ENCODE data around the gene USP6NL. TPM values are rescaled to one million over a fixed set of nuclear protein-coding genes. Genes with fewer than 3 reads are reported as not detected.

USP6NL gene
- total RNA-seq, 1 experiment from 2014 or later: 24.6 TPM

- Histone ChIP-seq H3K79me2 (ENCODE audit: insufficient read depth, low read length) (0 out of 2 replicates have a peak, but pooled peaks cover 6% of the 10 kb centered on the region), H3K36me3 (ENCODE audit: control insufficient read depth in 1 of 2, insufficient read depth in 2 of 2, low read length in 2 of 2) (peaks cover 7 to 8% of the 10 kb centered on the region in 2 experiments; a peak in 3 of 4 replicates), H3K27ac (ENCODE audit: low read depth, low read length) (no peak overlapping the region), H3K4me3 (replicated peaks in 1 of 2; ENCODE audit: low read depth in 1 of 2, low read length in 2 of 2) (no peak overlapping the region), H3K4me2 (ENCODE audit: low read length) (no peak overlapping the region), H4K20me1 (ENCODE audit: insufficient read depth) (no peaks in the 10 kb centered on the region), H2AFZ (ENCODE audit: low read depth, low read length, poor library complexity, severe bottlenecking) (no peak overlapping the region), H3K27me3 (ENCODE audit: insufficient read depth, low read length) (no peaks in the 10 kb centered on the region), H3K9me2 (ENCODE audit: insufficient read depth) (no peaks in the 10 kb centered on the region), H3K9me3 (ENCODE audit: control insufficient read depth in 1 of 2, insufficient read depth in 1 of 2, low read depth in 1 of 2, low read length in 2 of 2) (no peaks in the 10 kb centered on the region), H3K9ac (ENCODE audit: low read length) (no peak overlapping the region), H3K4me1 (ENCODE audit: control insufficient read depth in 1 of 2, insufficient read depth in 2 of 2, low read length in 2 of 2) (no peaks in the 10 kb centered on the region)
- no peak for TF ChIP-seq FOSL1 (IDR thresholded peaks at IDR 0.05; ENCODE audit: low read depth)
- TF ChIP-seq ZFX (IDR thresholded peaks at IDR 0.05): no peak
- TF ChIP-seq EGR1 (IDR thresholded peaks at IDR 0.05; ENCODE audit: low read depth): no peak
- no peak for TF ChIP-seq CBX3 (IDR thresholded peaks at IDR 0.05; ENCODE audit: low read depth)
- no TSS peak for BruUV-seq (replicated peaks)
- no peak for DNase-seq (ENCODE audit: low read depth, low spot score)
- ChIA-PET RAD21 (ENCODE audit: low non-redundant PET in 1 of 2, low total read pairs in 2 of 2, uncharacterized antibody in 2 of 2, unreplicated experiment in 2 of 2) (no interaction called here), POLR2A (no interaction called here), CTCF (no interaction called here)
- intact Hi-C loops (cut with micrococcal nuclease): no loop called here
- no peak for ATAC-seq
Measured at GRCh38 chr10:11457336-11457735, 154.1 kb downstream of the USP6NL start.

- Histone ChIP-seq H3K36me3 (ENCODE audit: control insufficient read depth in 1 of 2, insufficient read depth in 2 of 2, low read length in 2 of 2) (no peaks in the 10 kb centered on the region; a peak in 1 of 4 replicates), H3K4me3 (replicated peaks in 1 of 2; ENCODE audit: low read depth in 1 of 2, low read length in 2 of 2) (no peak overlapping the region), H3K9me3 (ENCODE audit: control insufficient read depth in 1 of 2, insufficient read depth in 1 of 2, low read depth in 1 of 2, low read length in 2 of 2) (no peaks in the 10 kb centered on the region), H3K27ac (ENCODE audit: low read depth, low read length) (no peak overlapping the region), H3K79me2 (ENCODE audit: insufficient read depth, low read length) (no peaks in the 10 kb centered on the region), H4K20me1 (ENCODE audit: insufficient read depth) (no peaks in the 10 kb centered on the region), H3K4me2 (ENCODE audit: low read length) (no peak overlapping the region), H3K27me3 (ENCODE audit: insufficient read depth, low read length) (no peaks in the 10 kb centered on the region), H2AFZ (ENCODE audit: low read depth, low read length, poor library complexity, severe bottlenecking) (no peak overlapping the region), H3K4me1 (ENCODE audit: control insufficient read depth in 1 of 2, insufficient read depth in 2 of 2, low read length in 2 of 2) (no peaks in the 10 kb centered on the region), H3K9me2 (ENCODE audit: insufficient read depth) (no peaks in the 10 kb centered on the region), H3K9ac (ENCODE audit: low read length) (no peak overlapping the region)
- intact Hi-C loops (cut with micrococcal nuclease): no loop called here
- RAD21 ChIA-PET (ENCODE audit: low non-redundant PET in 1 of 2, low total read pairs in 2 of 2, uncharacterized antibody in 2 of 2, unreplicated experiment in 2 of 2): no interaction called here
- ATAC-seq: peak; percentile 64; the same call in 1 of the 2 replicates
- no TSS peak for BruUV-seq (replicated peaks)
- CTCF ChIA-PET: no interaction called here
- DNase-seq (ENCODE audit: low read depth, low spot score): no peak
- TF ChIP-seq SRF (IDR thresholded peaks at IDR 0.05; ENCODE audit: low read depth) (no peak), CTCF (IDR thresholded peaks at IDR 0.05 in 2 of 3, conservative IDR thresholded peaks at IDR 0.05 in 1 of 3; ENCODE audit: borderline replicate concordance in 1 of 3, insufficient read depth in 1 of 3, low read depth in 2 of 3, low read length in 2 of 3) (peak in 2 of 3 experiments; percentile 44 to 48; a peak in 4 of 6 replicates), YY1 (IDR thresholded peaks at IDR 0.05; ENCODE audit: extremely low read depth, insufficient replicate concordance, low read depth, low read length) (no peak)
- POLR2A ChIA-PET: no interaction called here
Measured at GRCh38 chr10:11454958-11455566, 156.4 kb downstream of the USP6NL start.
